NCI-H2227 (cell line): ENCODE data around the gene HSPB1.
"Not testable (repeated sequence)": the region's sequence is repeated elsewhere in the genome, so short reads cannot be mapped to it uniquely, and the experiment has no call there.

Source experiments
- DNase-seq: peaks from one replicate; lab custom pipeline; 2025; ENCODE audit not compliant: unreplicated experiment; lab: John Stamatoyannopoulos, UW

The HSPB1 gene

GRCh38 chr7:76302347-76303201 is at the start of gene HSPB1:
Gene HSPB1, plus strand, starts transcription at chr7:76302673. Its CDS starts 40 bp downstream, at chr7:76302713.
- peak; percentile 90 for DNase-seq

- DNase-seq: no peak
Observed at GRCh38 chr7:76254781-76255180, 47.7 kb upstream of the HSPB1 start.

GRCh38 chr7:76257973-76258372 is 44.5 kb upstream of the HSPB1 start:
- DNase-seq: peak; percentile 26

- DNase-seq: no peak
Observed at GRCh38 chr7:76259124-76260093, 43.1 kb upstream of the HSPB1 start.

GRCh38 chr7:76260171-76260703 is 42.2 kb upstream of the HSPB1 start:
- peak; percentile 30 for DNase-seq

GRCh38 chr7:76261329-76261728 is 41.1 kb upstream of the HSPB1 start:
- no peak for DNase-seq

GRCh38 chr7:76261931-76262330 is 40.5 kb upstream of the HSPB1 start:
- no peak for DNase-seq

GRCh38 chr7:76262683-76263402 is 39.6 kb upstream of the HSPB1 start:
- DNase-seq: peak; percentile 84

- DNase-seq: no peak
Observed at GRCh38 chr7:76265299-76265698, 37.2 kb upstream of the HSPB1 start.

- DNase-seq: no peak
Observed at GRCh38 chr7:76267107-76267893, 35.2 kb upstream of the HSPB1 start.

- DNase-seq: no peak
Observed at GRCh38 chr7:76267894-76268183, 34.6 kb upstream of the HSPB1 start.

- no peak for DNase-seq
Observed at GRCh38 chr7:76268376-76268775, 34.1 kb upstream of the HSPB1 start.

GRCh38 chr7:76269895-76270294 is 32.6 kb upstream of the HSPB1 start:
- DNase-seq: no peak

GRCh38 chr7:76271384-76271783 is 31.1 kb upstream of the HSPB1 start:
- DNase-seq: not testable (repeated sequence)

- no peak for DNase-seq
Observed at GRCh38 chr7:76272142-76272541, 30.3 kb upstream of the HSPB1 start.

GRCh38 chr7:76272851-76273497 is 29.5 kb upstream of the HSPB1 start:
- no peak for DNase-seq

- DNase-seq: no peak
Observed at GRCh38 chr7:76273503-76273902, 29.0 kb upstream of the HSPB1 start.

- no peak for DNase-seq
Observed at GRCh38 chr7:76278540-76278939, 23.9 kb upstream of the HSPB1 start.

GRCh38 chr7:76280408-76280807 is 22.1 kb upstream of the HSPB1 start:
- DNase-seq: peak; percentile 69
